ENCODE data around the gene TMEM222.
"Not testable (repeated sequence)": the region's sequence is repeated elsewhere in the genome, so short reads cannot be mapped to it uniquely, and the experiment has no call there.

Gene TMEM222, protein sequence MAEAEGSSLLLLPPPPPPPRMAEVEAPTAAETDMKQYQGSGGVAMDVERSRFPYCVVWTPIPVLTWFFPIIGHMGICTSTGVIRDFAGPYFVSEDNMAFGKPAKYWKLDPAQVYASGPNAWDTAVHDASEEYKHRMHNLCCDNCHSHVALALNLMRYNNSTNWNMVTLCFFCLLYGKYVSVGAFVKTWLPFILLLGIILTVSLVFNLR

DNA sequence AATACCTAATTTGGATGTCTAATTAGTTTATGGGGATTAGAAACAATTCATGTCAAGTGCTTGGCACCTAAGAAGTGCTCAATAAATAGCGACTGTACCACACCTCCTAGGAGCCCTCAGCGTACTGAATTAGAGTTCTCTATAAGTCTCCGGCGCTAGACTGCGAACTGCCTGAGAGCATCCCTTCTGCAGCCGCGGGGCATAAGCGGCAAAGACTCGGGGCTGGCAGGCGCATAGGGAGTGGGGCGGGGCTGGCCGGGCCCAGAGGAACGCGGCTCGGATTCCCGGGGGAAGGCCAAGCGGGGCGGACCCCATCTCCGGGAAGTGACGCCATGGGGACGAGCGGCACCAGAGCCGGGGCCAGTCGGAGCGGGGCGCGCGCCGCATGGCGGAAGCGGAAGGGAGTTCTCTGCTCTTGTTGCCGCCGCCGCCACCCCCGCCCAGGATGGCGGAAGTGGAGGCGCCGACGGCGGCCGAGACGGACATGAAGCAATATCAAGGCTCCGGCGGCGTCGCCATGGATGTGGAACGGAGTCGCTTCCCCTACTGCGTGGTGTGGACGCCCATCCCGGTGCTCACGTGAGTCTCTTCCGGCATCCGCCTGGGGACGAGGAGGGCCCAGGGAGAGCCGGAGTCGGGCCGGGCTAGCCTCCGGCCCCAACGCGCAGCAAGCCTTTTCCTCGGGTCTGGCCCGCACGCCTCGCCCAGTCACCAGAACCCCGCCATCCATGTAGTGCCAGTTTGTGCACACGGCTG lies at the start of gene TMEM222:
Gene TMEM222 (plus strand): TSS at position 351 of the 756 bp plus-strand sequence. CDS start 35 bp downstream, at position 386.
- DNase-seq, result peak; percentile 80

- no peak for DNase-seq
Observed at GRCh38 chr1:27274204-27274603, 47.8 kb upstream of the TMEM222 start.

- no peak for DNase-seq
Observed at GRCh38 chr1:27275696-27276095, 46.3 kb upstream of the TMEM222 start.

GRCh38 chr1:27284425-27285273 lies 37.3 kb upstream of the TMEM222 start:
- DNase-seq, result peak; percentile 58

DNA sequence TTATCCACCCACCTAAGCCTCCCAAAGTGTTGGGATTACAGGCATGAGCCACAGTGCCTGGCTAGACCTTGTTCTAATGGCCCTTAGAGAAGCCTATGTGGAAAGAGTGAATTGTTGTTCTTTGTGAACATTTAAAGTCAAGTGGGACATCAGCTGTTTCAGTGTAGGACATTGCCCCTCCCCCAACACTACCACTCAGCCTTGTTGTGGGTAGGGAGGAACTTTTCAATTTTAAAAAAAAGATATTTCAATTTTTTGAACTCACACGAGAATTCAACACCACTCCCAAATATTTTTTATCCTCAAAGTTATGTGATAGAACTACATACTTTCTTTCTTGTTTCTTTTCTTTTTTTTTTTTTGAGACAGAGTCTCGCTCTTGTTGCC lies 36.7 kb upstream of the TMEM222 start:
- DNase-seq, result no peak

GRCh38 chr1:27285821-27286220 lies 36.1 kb upstream of the TMEM222 start:
- DNase-seq, result not testable (repeated sequence)

- DNase-seq, result not testable (repeated sequence)
Observed at GRCh38 chr1:27289125-27289524, 32.8 kb upstream of the TMEM222 start.

- no peak for DNase-seq
Observed at GRCh38 chr1:27290581-27290980, 31.4 kb upstream of the TMEM222 start.

GRCh38 chr1:27292106-27292505 lies 29.9 kb upstream of the TMEM222 start:
- no peak for DNase-seq

- no peak for DNase-seq
Observed at GRCh38 chr1:27293915-27294314, 28.0 kb upstream of the TMEM222 start.

GRCh38 chr1:27296773-27297291 lies 25.1 kb upstream of the TMEM222 start:
- DNase-seq, result peak; percentile 45

- DNase-seq, result no peak
Observed at GRCh38 chr1:27297903-27298302, 24.1 kb upstream of the TMEM222 start.

DNA sequence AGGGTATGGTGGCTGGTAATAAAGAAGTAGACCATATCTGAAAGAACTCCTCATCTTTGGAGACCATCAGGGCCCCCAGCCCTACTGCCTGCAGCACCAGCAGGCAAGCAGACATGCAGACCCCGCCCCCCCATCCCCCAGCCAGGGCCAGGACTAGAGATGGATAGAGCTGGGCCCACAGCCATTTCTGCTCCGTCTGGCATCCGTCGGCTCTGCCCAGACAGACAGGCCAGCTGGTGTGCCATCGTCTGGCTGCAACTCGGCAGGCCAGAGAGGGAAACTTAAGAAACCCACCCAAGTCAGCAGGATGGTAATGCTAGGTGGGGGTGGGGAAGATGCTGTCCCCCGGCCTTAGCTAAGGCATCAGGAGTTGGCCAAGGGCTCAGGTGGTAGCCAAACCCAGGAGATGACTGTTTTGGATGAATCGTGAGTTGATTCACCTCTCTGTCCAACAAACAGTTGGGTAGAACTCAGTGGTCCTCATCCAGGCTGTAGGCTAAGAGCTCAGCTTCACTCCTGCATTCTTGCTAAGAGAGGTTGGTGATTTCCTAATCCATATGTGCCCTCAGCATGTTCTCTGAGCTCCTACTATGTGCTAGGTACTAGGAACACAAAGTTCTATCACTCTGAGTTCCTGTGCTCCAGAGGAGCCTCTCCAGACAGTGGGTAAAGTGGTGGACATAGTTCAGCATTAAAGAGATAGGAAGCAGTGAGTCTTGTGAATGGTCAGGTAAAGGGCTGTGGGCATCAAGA lies 23.2 kb upstream of the TMEM222 start:
- DNase-seq, result no peak

GRCh38 chr1:27299385-27300271 lies 22.3 kb upstream of the TMEM222 start:
- no peak for DNase-seq

- DNase-seq, result peak; percentile 84
Observed at GRCh38 chr1:27300341-27301051, 21.5 kb upstream of the TMEM222 start.

GRCh38 chr1:27301052-27301422 lies 20.9 kb upstream of the TMEM222 start:
- DNase-seq, result no peak

DNA sequence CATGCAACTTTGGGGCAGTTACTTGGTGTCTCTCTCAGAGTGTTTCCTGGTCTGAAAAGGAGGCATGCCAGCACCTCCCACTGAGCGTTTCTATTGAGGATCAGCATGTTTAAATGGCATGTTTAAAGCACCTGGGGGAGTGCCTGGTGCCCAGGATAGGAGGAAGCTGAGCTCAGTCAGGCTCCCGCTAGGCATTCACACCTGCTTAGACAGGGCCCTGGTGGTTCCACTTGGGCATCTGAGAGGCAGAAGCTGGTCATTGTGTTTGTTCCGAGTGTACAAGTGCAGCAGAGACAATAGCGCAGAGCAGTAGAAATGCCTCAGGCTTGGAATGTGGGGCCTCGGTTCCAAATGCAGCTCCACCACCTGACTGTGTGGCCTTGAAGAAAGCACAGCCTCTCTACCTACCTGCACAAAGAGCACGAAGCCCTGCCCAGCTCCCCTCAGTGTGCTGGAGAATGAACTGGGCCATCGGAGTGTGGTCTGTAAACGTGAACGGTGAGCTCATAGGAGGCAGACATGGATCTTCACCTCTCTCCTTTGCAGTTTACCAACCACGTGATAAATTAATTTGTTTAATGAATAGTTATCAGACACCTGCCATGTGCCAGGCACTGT lies 20.3 kb upstream of the TMEM222 start:
- DNase-seq, result no peak

DNA sequence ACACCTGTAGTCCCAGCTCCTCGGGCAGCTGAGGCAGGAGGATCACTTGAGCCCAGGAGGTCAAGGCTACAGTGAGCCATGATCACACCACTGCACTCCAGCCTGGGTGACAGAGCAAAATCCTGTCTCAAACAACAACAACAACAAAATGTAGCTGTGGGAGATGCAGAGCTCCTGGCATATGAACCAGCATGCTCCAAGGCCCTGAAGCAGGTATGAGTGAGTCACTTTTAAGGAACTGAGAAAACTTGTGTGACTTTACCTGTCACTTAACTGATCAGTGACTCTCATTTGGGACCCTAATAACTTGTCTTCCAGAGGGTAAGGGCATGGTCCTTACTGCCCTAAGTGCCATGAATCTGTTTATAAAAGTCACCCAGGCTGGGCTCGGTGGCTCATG lies 19.4 kb upstream of the TMEM222 start:
- no peak for DNase-seq

DNA sequence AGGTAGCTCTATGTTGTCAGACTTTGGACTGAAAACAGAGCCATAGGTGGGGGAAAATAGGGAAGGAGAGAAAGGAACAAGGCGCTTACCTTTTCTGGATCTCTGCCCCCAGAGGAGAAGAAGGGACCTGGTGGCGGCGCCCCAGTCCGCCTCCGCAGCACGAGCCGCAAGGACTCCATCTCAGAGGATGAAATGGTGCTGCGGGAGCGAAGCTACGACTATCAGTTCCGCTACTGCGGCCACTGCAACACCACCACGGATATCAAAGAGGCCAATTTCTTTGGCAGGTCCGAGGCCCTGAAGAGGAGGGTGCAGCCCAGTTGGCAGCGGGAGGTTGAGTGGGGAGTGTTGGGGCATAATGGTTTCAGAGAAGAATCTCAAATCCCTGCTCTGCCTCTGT lies 18.5 kb upstream of the TMEM222 start:
- no peak for DNase-seq

DNA sequence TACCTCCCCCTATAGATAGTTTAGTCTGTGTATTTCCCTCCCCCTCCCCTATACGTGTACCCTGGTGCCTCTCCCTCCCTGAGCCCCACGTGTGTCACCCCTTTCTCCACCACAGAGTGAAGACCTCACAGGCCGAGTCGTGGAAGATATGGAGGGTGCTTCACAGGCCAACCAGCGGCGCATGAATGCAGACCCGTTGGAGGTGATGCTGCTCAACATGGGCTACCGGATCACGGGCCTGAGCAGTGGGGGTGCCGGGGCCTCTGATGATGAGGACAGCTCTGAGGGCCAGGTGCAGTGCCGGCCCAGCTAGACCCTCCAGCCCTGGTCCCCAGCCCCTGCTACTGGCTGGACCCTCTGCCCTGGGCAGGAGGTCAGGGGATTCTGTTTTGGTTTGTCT lies 15.9 kb upstream of the TMEM222 start:
- no peak for DNase-seq
